ENCODE data around the gene TMEM271. TPM values are rescaled to one million over a fixed set of nuclear protein-coding genes. Genes with fewer than 3 reads are reported as not detected.
"Not testable (repeated sequence)": the region's sequence is repeated elsewhere in the genome, so short reads cannot be mapped to it uniquely, and the experiment has no call there.

TMEM271 gene
- polyA plus RNA-seq, 3 donors from 2014 or later: not detected

GRCh38 chr4:569958-570667 lies 6.0 kb downstream of the TMEM271 start:
- H3K27me3 Mint-ChIP-seq (ENCODE audit: low read depth in 3 of 3): peaks cover 7 to 27% (median 22%) of the 10 kb centered on the region in 3 donors
- no peaks in the 10 kb centered on the region for H3K36me3 Mint-ChIP-seq
- no peak for DNase-seq
- no peak overlapping the region for H3K27ac Mint-ChIP-seq
- H3K4me3 Mint-ChIP-seq: no peak overlapping the region
- H3K9me3 Mint-ChIP-seq: peaks cover 0 to 2% (median 0%) of the 10 kb centered on the region in 6 donors
- peaks cover 0 to 5% of the 10 kb centered on the region in 2 donors for H3K4me1 Mint-ChIP-seq

DNA sequence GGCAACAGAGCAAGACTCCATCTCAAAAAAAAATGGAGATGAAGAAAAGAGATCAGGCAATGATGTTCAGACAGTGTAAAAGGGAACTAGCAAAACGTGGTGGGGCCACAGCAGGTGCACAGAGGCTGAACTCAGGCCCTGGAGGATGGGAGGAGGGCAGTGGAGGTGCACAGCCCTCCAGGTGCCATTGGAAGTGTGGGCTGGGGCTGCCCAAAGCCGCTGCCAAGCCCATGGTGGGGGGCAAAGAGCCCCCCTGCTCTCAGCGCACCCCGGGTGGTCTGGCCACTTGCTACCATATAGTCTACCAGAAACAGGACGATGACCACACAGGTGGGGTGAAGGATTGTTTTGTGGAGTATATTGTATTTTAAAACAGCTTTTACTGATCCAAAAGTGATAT lies 7.1 kb downstream of the TMEM271 start:
- Mint-ChIP-seq H3K9me3 (peaks cover 0 to 8% (median 0%) of the 10 kb centered on the region in 6 donors), H3K27ac (no peak overlapping the region), H3K36me3 (no peaks in the 10 kb centered on the region), H3K4me3 (no peak overlapping the region), H3K4me1 (peaks cover 0 to 2% of the 10 kb centered on the region in 2 donors), H3K27me3 (ENCODE audit: low read depth in 3 of 3) (peaks cover 5 to 23% (median 19%) of the 10 kb centered on the region in 3 donors)
- DNase-seq: no peak

GRCh38 chr4:568351-568652 lies 7.8 kb downstream of the TMEM271 start:
- H3K4me3 Mint-ChIP-seq: no peak overlapping the region
- H3K9me3 Mint-ChIP-seq: peaks cover 0 to 8% (median 0%) of the 10 kb centered on the region in 6 donors
- no peak overlapping the region for H3K27ac Mint-ChIP-seq
- H3K4me1 Mint-ChIP-seq: no peaks in the 10 kb centered on the region
- no peak for DNase-seq
- no peaks in the 10 kb centered on the region for H3K36me3 Mint-ChIP-seq
- H3K27me3 Mint-ChIP-seq (ENCODE audit: low read depth in 3 of 3): peaks cover 5 to 19% (median 14%) of the 10 kb centered on the region in 3 donors

GRCh38 chr4:567457-568350 lies 8.4 kb downstream of the TMEM271 start:
- Mint-ChIP-seq H3K27ac (no peak overlapping the region), H3K27me3 (ENCODE audit: low read depth in 3 of 3) (peaks cover 5 to 19% (median 14%) of the 10 kb centered on the region in 3 donors), H3K36me3 (no peaks in the 10 kb centered on the region), H3K4me1 (no peaks in the 10 kb centered on the region), H3K9me3 (peaks cover 0 to 8% (median 1%) of the 10 kb centered on the region in 6 donors), H3K4me3 (no peak overlapping the region)
- DNase-seq: no peak

DNA sequence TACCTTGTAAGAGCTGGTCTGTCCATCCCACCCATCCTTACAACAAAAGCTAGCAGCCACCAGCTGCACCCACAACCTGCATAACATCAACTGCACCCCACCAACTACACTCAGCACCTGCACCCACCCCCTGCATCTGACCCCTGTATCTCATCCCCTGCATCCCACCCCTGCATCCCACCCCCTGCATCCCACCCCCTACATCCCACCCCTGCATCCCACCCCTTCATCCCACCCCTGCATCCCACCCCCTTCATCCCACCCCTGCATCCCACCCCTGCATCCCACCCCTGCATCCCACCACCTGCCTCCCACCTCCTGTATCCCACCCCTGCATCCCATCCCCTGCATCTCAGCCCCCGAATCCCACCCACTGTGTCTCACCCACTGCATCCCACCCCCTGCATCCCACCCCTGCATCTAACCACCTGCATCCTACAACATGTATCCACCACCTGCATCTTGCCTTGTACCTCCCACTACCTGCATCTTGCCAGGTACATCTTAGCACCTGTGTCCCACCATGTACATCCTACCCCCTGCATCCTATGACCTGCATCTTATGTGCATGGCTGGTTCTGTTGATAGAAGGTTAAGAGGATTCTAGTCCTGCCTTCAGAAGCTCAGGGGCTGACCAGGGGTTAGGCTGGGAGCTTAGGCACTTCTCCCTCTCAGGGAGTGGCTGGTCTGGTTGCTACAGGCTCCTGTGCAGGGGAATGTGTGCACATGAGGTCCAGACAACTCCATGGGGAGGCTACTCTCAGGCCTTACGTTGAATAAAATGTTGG lies 9.4 kb downstream of the TMEM271 start:
- peaks cover 5 to 11% (median 8%) of the 10 kb centered on the region in 3 donors for H3K27me3 Mint-ChIP-seq (ENCODE audit: low read depth in 3 of 3)
- DNase-seq: no peak
- H3K9me3 Mint-ChIP-seq: peaks cover 0 to 8% (median 3%) of the 10 kb centered on the region in 6 donors
- no peak overlapping the region for H3K27ac Mint-ChIP-seq
- no peaks in the 10 kb centered on the region for H3K36me3 Mint-ChIP-seq
- H3K4me1 Mint-ChIP-seq: no peaks in the 10 kb centered on the region
- no peak overlapping the region for H3K4me3 Mint-ChIP-seq

DNA sequence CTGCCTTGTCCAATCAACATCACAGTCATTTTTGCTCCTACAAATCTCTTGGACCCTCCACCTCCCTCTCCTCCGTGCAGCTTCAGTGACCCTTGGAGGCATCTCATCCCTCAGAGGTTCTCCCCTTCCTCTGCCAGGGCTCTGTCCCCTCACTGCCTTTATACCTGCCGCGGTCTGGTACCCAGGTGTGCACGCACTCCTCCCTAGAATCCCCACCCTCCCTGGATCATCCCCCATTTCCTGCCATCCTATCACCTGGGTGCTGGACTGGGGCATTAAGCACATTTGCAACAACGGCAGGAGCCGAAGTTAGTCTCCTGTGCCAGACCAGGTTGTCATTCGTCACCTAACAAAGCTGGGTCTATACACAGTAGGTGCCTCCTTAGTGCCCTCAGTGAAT lies 10.1 kb downstream of the TMEM271 start:
- no peaks in the 10 kb centered on the region for H3K4me1 Mint-ChIP-seq
- H3K9me3 Mint-ChIP-seq: peaks cover 0 to 8% (median 3%) of the 10 kb centered on the region in 6 donors
- no peak for DNase-seq
- peaks cover 4 to 7% (median 5%) of the 10 kb centered on the region in 3 donors for H3K27me3 Mint-ChIP-seq (ENCODE audit: low read depth in 3 of 3)
- H3K4me3 Mint-ChIP-seq: no peak overlapping the region
- H3K36me3 Mint-ChIP-seq: no peaks in the 10 kb centered on the region
- H3K27ac Mint-ChIP-seq: no peak overlapping the region

- H3K4me3 Mint-ChIP-seq; H3K36me3 Mint-ChIP-seq; H3K9me3 Mint-ChIP-seq; H3K27me3 Mint-ChIP-seq (ENCODE audit: low read depth in 3 of 3); H3K27ac Mint-ChIP-seq; DNase-seq; H3K4me1 Mint-ChIP-seq: not testable (repeated sequence)
Observed at GRCh38 chr4:565614-566013, 10.5 kb downstream of the TMEM271 start.

- H3K4me3 Mint-ChIP-seq; DNase-seq; H3K36me3 Mint-ChIP-seq; H3K4me1 Mint-ChIP-seq; H3K27me3 Mint-ChIP-seq (ENCODE audit: low read depth in 3 of 3); H3K27ac Mint-ChIP-seq; H3K9me3 Mint-ChIP-seq: not testable (repeated sequence)
Observed at GRCh38 chr4:562458-562857, 13.6 kb downstream of the TMEM271 start.

DNA sequence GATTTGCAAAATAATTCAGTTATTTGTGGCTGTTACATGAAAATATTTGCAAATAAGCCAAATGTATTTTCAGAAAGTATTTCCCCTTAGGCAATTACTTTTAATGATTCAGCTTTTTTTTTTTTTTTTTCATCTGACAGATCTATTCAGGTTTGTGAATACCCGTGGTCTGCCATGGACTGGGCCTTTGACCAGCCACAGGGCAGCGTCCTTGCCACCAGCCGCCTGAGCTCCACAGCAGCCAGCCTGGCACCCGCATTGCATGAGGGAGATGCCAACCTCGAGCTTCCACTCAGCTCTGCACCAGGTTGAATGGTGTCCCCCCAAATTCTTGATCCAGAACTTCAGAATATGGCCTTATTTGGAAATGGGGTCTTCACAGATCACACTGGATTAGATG lies 14.7 kb downstream of the TMEM271 start:
- Mint-ChIP-seq H3K36me3 (no peaks in the 10 kb centered on the region), H3K4me1 (no peaks in the 10 kb centered on the region), H3K4me3 (no peak overlapping the region), H3K27me3 (ENCODE audit: low read depth in 3 of 3) (peaks cover 0 to 5% (median 2%) of the 10 kb centered on the region in 3 donors), H3K27ac (no peak overlapping the region), H3K9me3 (peaks cover 0 to 10% (median 5%) of the 10 kb centered on the region in 6 donors)
- no peak for DNase-seq

DNA sequence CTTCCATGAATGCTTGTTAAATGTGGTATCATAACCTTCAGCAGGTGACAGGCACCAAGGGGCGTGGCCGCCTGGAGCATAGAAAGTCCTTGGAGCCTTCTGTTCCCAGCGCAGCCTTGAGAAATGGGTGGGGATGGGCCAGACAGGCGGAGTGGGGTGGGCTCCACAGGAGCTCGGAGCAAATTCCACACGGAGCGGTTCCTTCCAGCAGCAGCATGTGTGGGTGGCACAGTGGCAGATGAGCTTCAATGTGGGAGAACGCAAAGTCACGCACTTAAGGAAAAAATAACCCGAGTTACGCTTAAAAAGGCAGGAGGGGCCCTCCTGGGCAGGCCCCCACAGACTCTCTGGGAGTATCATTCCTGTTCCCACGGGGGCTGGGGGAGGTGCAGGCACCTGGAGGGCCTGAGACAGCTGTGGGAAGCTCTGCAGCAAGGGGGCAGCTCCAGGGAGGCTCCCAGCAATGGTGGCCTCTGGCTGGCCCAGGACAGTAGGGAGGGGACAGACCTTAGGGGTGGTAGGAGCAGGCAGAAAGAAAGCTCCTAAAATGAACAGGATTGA lies 15.3 kb downstream of the TMEM271 start:
- no peak overlapping the region for H3K27ac Mint-ChIP-seq

GRCh38 chr4:560061-560460 lies 16.0 kb downstream of the TMEM271 start:
- Mint-ChIP-seq H3K27ac (no peak overlapping the region), H3K9me3 (peaks cover 0 to 10% (median 5%) of the 10 kb centered on the region in 6 donors), H3K4me1 (no peaks in the 10 kb centered on the region), H3K27me3 (ENCODE audit: low read depth in 3 of 3) (peaks cover 0 to 2% (median 2%) of the 10 kb centered on the region in 3 donors), H3K4me3 (no peak overlapping the region), H3K36me3 (no peaks in the 10 kb centered on the region)
- DNase-seq: no peak

More for the DNA sequence above, 15.3 kb downstream of the TMEM271 start:
- DNase-seq: no peak
- H3K9me3 Mint-ChIP-seq: peaks cover 0 to 10% (median 5%) of the 10 kb centered on the region in 6 donors
- H3K36me3 Mint-ChIP-seq: no peaks in the 10 kb centered on the region
- no peak overlapping the region for H3K4me3 Mint-ChIP-seq
- H3K4me1 Mint-ChIP-seq: no peaks in the 10 kb centered on the region
- H3K27me3 Mint-ChIP-seq (ENCODE audit: low read depth in 3 of 3): peaks cover 0 to 5% (median 2%) of the 10 kb centered on the region in 3 donors

DNA sequence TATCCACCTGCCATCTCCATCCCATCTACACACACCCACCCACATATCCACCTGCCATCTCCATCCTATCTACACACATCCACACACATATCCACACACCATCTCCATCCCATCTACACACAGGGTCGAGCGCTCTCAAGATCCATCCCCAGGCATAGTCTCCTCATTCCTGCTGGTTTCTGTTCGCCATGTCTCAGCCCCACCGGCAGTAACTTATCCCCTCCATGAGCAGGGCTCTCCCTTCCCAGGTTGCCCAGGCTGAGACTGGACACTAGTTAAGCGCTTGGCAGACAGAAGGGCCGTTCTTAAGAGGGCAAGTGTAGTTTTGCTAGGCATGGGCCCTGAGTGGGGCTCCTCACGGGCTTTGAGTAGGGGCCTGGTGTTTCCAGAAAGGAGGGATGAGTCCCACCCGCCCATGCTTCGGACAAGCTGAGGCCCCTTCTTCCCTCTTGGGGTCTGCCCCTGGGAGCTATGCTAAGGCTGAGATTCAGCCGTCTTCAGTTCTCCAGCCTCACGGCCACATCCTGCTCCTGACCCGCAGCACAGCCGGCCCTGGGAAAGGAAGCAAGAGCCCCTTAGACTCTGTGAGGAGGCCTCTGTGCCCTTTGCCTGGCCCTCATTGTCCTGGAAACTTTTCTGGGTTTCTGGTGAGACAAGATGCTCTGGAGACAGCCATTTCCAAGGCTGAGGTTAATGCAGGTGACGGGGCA lies 20.4 kb downstream of the TMEM271 start:
- Mint-ChIP-seq H3K4me3 (no peak overlapping the region), H3K4me1 (no peaks in the 10 kb centered on the region), H3K9me3 (peaks cover 2 to 20% (median 5%) of the 10 kb centered on the region in 6 donors), H3K27ac (no peak overlapping the region), H3K36me3 (peaks cover 0 to 6% (median 0%) of the 10 kb centered on the region in 3 donors), H3K27me3 (ENCODE audit: low read depth in 3 of 3) (peaks cover 0 to 2% (median 0%) of the 10 kb centered on the region in 3 donors)
- no peak for DNase-seq

- H3K9me3 Mint-ChIP-seq: peaks cover 2 to 20% (median 5%) of the 10 kb centered on the region in 6 donors
- H3K36me3 Mint-ChIP-seq; H3K4me1 Mint-ChIP-seq; H3K27ac Mint-ChIP-seq; DNase-seq; H3K4me3 Mint-ChIP-seq; H3K27me3 Mint-ChIP-seq (ENCODE audit: low read depth in 3 of 3): not testable (repeated sequence)
Observed at GRCh38 chr4:554793-555320, 21.2 kb downstream of the TMEM271 start.
